ENCODE data around the gene GNG3.
"Not testable (repeated sequence)": the region's sequence is repeated elsewhere in the genome, so short reads cannot be mapped to it uniquely, and the experiment has no call there.

Gene GNG3

GRCh38 chr11:62727872-62728170 lies 20.3 kb downstream of the GNG3 start:
- no CpG with 5 or more reads among the region's 20 CpGs for WGBS (ENCODE audit: extremely low coverage, insufficient coverage, low lambda C conversion rate)
- Histone ChIP-seq H3K4me2 (ENCODE audit: low read length) (peak overlapping the region; percentile 100), H2BK5ac (ENCODE audit: low read length) (peak overlapping the region; percentile 97), H3K4ac (ENCODE audit: low read depth, low read length) (peak overlapping the region; percentile 99), H2BK120ac (ENCODE audit: low read depth, low read length) (no peak overlapping the region), H3K56ac (ENCODE audit: low read length) (peak overlapping the region; percentile 100), H3K79me1 (ENCODE audit: low read length) (peaks cover 5% of the 10 kb centered on the region), H3K23ac (ENCODE audit: low read length) (peak overlapping the region; percentile 97), H3K27me3 (ENCODE audit: insufficient read depth, low read length, poor library complexity) (no peaks in the 10 kb centered on the region), H3K4me3 (ENCODE audit: low read length) (peak overlapping the region; percentile 81), H3K27ac (ENCODE audit: low read depth, low read length) (peak overlapping the region; percentile 94), H3K79me2 (ENCODE audit: control insufficient read depth, insufficient read depth, low read length) (peaks cover 51% of the 10 kb centered on the region), H2BK15ac (replicated peaks; ENCODE audit: low read depth) (no peak overlapping the region), H3K9ac (ENCODE audit: low read length) (peak overlapping the region; percentile 94), H4K5ac (ENCODE audit: low read length) (peak overlapping the region; percentile 95), H2AK5ac (ENCODE audit: low read length) (no peak overlapping the region), H3K18ac (ENCODE audit: low read length) (peak overlapping the region; percentile 98), H3K4me1 (ENCODE audit: control insufficient read depth, low read depth, low read length) (peaks cover 3% of the 10 kb centered on the region), H3K36me3 (ENCODE audit: control insufficient read depth, insufficient read depth, low read length) (peaks cover 7% of the 10 kb centered on the region), H4K8ac (ENCODE audit: low read depth, low read length) (peak overlapping the region; percentile 17)
- DNase-seq = peak; percentile 99

GRCh38 chr11:62728171-62728988 lies 20.9 kb downstream of the GNG3 start, which contains the start of gene TTC9C:
Gene TTC9C (plus strand): TSS chr11:62728486. CDS start chr11:62728849, 363 bp downstream.
- Histone ChIP-seq H3K4ac (ENCODE audit: low read depth, low read length) (peak within 1 kb of the TSS; percentile 99), H3K9ac (ENCODE audit: low read length) (peak within 1 kb of the TSS; percentile 94), H3K23ac (ENCODE audit: low read length) (peak within 1 kb of the TSS; percentile 97), H2AK5ac (ENCODE audit: low read length) (peak within 1 kb of the TSS; percentile 77), H2BK5ac (ENCODE audit: low read length) (peak within 1 kb of the TSS; percentile 97), H3K79me1 (ENCODE audit: low read length) (peaks cover 5% of the 10 kb centered on the region), H3K18ac (ENCODE audit: low read length) (peak within 1 kb of the TSS; percentile 98), H3K4me1 (ENCODE audit: control insufficient read depth, low read depth, low read length) (peaks cover 3% of the 10 kb centered on the region), H3K56ac (ENCODE audit: low read length) (peak within 1 kb of the TSS; percentile 100), H3K27me3 (ENCODE audit: insufficient read depth, low read length, poor library complexity) (no peaks in the 10 kb centered on the region), H4K8ac (ENCODE audit: low read depth, low read length) (peak within 1 kb of the TSS; percentile 17), H3K36me3 (ENCODE audit: control insufficient read depth, insufficient read depth, low read length) (peaks cover 6% of the 10 kb centered on the region), H3K4me3 (ENCODE audit: low read length) (peak within 1 kb of the TSS; percentile 81), H4K5ac (ENCODE audit: low read length) (peak within 1 kb of the TSS; percentile 95), H3K27ac (ENCODE audit: low read depth, low read length) (peak within 1 kb of the TSS; percentile 94), H2BK120ac (ENCODE audit: low read depth, low read length) (peak within 1 kb of the TSS; percentile 52), H3K4me2 (ENCODE audit: low read length) (peak within 1 kb of the TSS; percentile 100), H2BK15ac (replicated peaks; ENCODE audit: low read depth) (no peak within 1 kb of the TSS), H3K79me2 (ENCODE audit: control insufficient read depth, insufficient read depth, low read length) (peaks cover 51% of the 10 kb centered on the region)
- no CpG with 5 or more reads among the region's 29 CpGs for WGBS (ENCODE audit: extremely low coverage, insufficient coverage, low lambda C conversion rate)
- DNase-seq = peak; percentile 91

- H4K5ac ChIP-seq (ENCODE audit: low read length); H4K8ac ChIP-seq (ENCODE audit: low read depth, low read length); H3K79me1 ChIP-seq (ENCODE audit: low read length); H3K27ac ChIP-seq (ENCODE audit: low read depth, low read length); H2AK5ac ChIP-seq (ENCODE audit: low read length); H3K4me2 ChIP-seq (ENCODE audit: low read length); H3K56ac ChIP-seq (ENCODE audit: low read length); H3K23ac ChIP-seq (ENCODE audit: low read length); H3K4ac ChIP-seq (ENCODE audit: low read depth, low read length); H2BK120ac ChIP-seq (ENCODE audit: low read depth, low read length); DNase-seq; H2BK5ac ChIP-seq (ENCODE audit: low read length); H3K36me3 ChIP-seq (ENCODE audit: control insufficient read depth, insufficient read depth, low read length); H3K4me1 ChIP-seq (ENCODE audit: control insufficient read depth, low read depth, low read length); H2BK15ac ChIP-seq (replicated peaks; ENCODE audit: low read depth); H3K27me3 ChIP-seq (ENCODE audit: insufficient read depth, low read length, poor library complexity); H3K18ac ChIP-seq (ENCODE audit: low read length); H3K4me3 ChIP-seq (ENCODE audit: low read length): not testable (repeated sequence)
- peaks cover 34% of the 10 kb centered on the region for H3K79me2 ChIP-seq (ENCODE audit: control insufficient read depth, insufficient read depth, low read length)
- H3K9ac ChIP-seq (ENCODE audit: low read length) = peak overlapping the region; percentile 27
- WGBS (ENCODE audit: extremely low coverage, insufficient coverage, low lambda C conversion rate) = no CpG with 5 or more reads among the region's 14 CpGs
Measured at GRCh38 chr11:62730076-62730475, 22.6 kb downstream of the GNG3 start.

GRCh38 chr11:62732830-62733229 lies 25.4 kb downstream of the GNG3 start:
- Histone ChIP-seq H3K9ac (ENCODE audit: low read length) (no peak overlapping the region), H2BK120ac (ENCODE audit: low read depth, low read length) (no peak overlapping the region), H3K79me1 (ENCODE audit: low read length) (no peaks in the 10 kb centered on the region), H2BK15ac (replicated peaks; ENCODE audit: low read depth) (no peak overlapping the region), H3K18ac (ENCODE audit: low read length) (no peak overlapping the region), H3K56ac (ENCODE audit: low read length) (no peak overlapping the region), H3K4ac (ENCODE audit: low read depth, low read length) (no peak overlapping the region), H4K8ac (ENCODE audit: low read depth, low read length) (no peak overlapping the region), H3K79me2 (ENCODE audit: control insufficient read depth, insufficient read depth, low read length) (peaks cover 16% of the 10 kb centered on the region), H3K23ac (ENCODE audit: low read length) (no peak overlapping the region), H3K4me2 (ENCODE audit: low read length) (no peak overlapping the region), H4K5ac (ENCODE audit: low read length) (no peak overlapping the region), H2BK5ac (ENCODE audit: low read length) (no peak overlapping the region), H3K4me1 (ENCODE audit: control insufficient read depth, low read depth, low read length) (no peaks in the 10 kb centered on the region), H3K27ac (ENCODE audit: low read depth, low read length) (no peak overlapping the region), H3K36me3 (ENCODE audit: control insufficient read depth, insufficient read depth, low read length) (peaks cover 1% of the 10 kb centered on the region), H3K4me3 (ENCODE audit: low read length) (no peak overlapping the region), H3K27me3 (ENCODE audit: insufficient read depth, low read length, poor library complexity) (no peaks in the 10 kb centered on the region), H2AK5ac (ENCODE audit: low read length) (no peak overlapping the region)
- DNase-seq = peak; percentile 52
- WGBS (ENCODE audit: extremely low coverage, insufficient coverage, low lambda C conversion rate) = no CpG with 5 or more reads among the region's 2 CpGs

- H3K23ac ChIP-seq (ENCODE audit: low read length) = no peak overlapping the region
- no peak overlapping the region for H3K18ac ChIP-seq (ENCODE audit: low read length)
- H3K4me2 ChIP-seq (ENCODE audit: low read length) = no peak overlapping the region
- no peak overlapping the region for H2BK120ac ChIP-seq (ENCODE audit: low read depth, low read length)
- H3K4ac ChIP-seq (ENCODE audit: low read depth, low read length) = no peak overlapping the region
- H4K8ac ChIP-seq (ENCODE audit: low read depth, low read length) = no peak overlapping the region
- no peak overlapping the region for H2AK5ac ChIP-seq (ENCODE audit: low read length)
- no peak overlapping the region for H3K9ac ChIP-seq (ENCODE audit: low read length)
- H3K36me3 ChIP-seq (ENCODE audit: control insufficient read depth, insufficient read depth, low read length) = peaks cover 1% of the 10 kb centered on the region
- no peak for DNase-seq
- no peak overlapping the region for H3K4me3 ChIP-seq (ENCODE audit: low read length)
- no peak overlapping the region for H2BK15ac ChIP-seq (replicated peaks; ENCODE audit: low read depth)
- no peaks in the 10 kb centered on the region for H3K27me3 ChIP-seq (ENCODE audit: insufficient read depth, low read length, poor library complexity)
- no peak overlapping the region for H3K56ac ChIP-seq (ENCODE audit: low read length)
- H3K27ac ChIP-seq (ENCODE audit: low read depth, low read length) = no peak overlapping the region
- H3K79me1 ChIP-seq (ENCODE audit: low read length) = no peaks in the 10 kb centered on the region
- no peaks in the 10 kb centered on the region for H3K4me1 ChIP-seq (ENCODE audit: control insufficient read depth, low read depth, low read length)
- no peak overlapping the region for H4K5ac ChIP-seq (ENCODE audit: low read length)
- H3K79me2 ChIP-seq (ENCODE audit: control insufficient read depth, insufficient read depth, low read length) = no peaks in the 10 kb centered on the region
- H2BK5ac ChIP-seq (ENCODE audit: low read length) = no peak overlapping the region
Measured at GRCh38 chr11:62737196-62737595, 29.7 kb downstream of the GNG3 start.

Data from mesendoderm (in vitro differentiated cells).